Nephron progenitor cell (in vitro differentiated cells): Measurements from ENCODE around the gene SNU13.
A peak's percentile ranks its signal among the peaks of the same experiment; 100 is the strongest.

Experiments
- DNase-seq: peaks from one replicate; pipeline ENCODE4 v3.0.0; 2021
- H3K27ac Mint-ChIP-seq: 2 replicates; pipeline ENCODE4 v1.8.0; 2021; ENCODE audit warnings: mild to moderate bottlenecking, moderate library complexity, mixed read lengths
- H3K27me3 Mint-ChIP-seq: 2 replicates; pipeline ENCODE4 v1.8.0; 2021; ENCODE audit warnings: mild to moderate bottlenecking, low read depth, mixed read lengths; ENCODE audit not compliant: poor library complexity
- H3K36me3 Mint-ChIP-seq: 2 replicates; pipeline ENCODE4 v1.8.0; 2021; ENCODE audit warnings: low read depth, mixed read lengths
- H3K4me1 Mint-ChIP-seq: 2 replicates; pipeline ENCODE4 v1.8.0; 2021; ENCODE audit warnings: mixed read lengths
- H3K4me3 Mint-ChIP-seq: 2 replicates; pipeline ENCODE4 v1.8.0; 2021; ENCODE audit warnings: mild to moderate bottlenecking, moderate library complexity, mixed read lengths
- H3K9me3 Mint-ChIP-seq: 2 replicates; pipeline ENCODE4 v1.8.0; 2021; ENCODE audit warnings: mild to moderate bottlenecking, moderate library complexity, mixed read lengths
- TF ChIP-seq, protein P1 (sequence below): fragments of 200-600 bp; sonication (generic); IDR thresholded peaks from 2 replicates; pipeline ENCODE4 v1.5.0; 2021; ENCODE audit warnings: antibody characterized with exemption

The SNU13 gene

DNA sequence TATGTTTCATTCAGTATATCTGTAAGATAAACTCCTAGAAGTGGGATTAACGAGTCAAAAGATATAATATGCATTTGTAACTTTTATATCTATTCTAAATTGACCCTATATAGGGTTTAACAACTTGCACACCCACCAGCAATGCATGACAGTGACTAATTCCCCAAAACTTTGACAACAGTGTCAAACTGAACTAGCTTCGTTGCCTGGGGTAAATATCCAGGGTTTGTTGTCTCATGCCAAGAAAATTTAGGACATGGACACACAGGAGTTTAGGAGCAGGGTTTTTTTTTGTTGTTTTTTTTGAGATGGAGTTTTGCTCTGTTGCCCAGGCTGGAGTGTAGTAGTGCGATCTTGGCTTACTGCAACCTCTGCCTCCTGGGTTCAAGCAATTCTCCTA lies 5.1 kb downstream of the SNU13 start:
- H3K36me3 Mint-ChIP-seq = peaks cover 30% of the 10 kb centered on the region
- no peak for DNase-seq
- TF ChIP-seq, protein P1, sequence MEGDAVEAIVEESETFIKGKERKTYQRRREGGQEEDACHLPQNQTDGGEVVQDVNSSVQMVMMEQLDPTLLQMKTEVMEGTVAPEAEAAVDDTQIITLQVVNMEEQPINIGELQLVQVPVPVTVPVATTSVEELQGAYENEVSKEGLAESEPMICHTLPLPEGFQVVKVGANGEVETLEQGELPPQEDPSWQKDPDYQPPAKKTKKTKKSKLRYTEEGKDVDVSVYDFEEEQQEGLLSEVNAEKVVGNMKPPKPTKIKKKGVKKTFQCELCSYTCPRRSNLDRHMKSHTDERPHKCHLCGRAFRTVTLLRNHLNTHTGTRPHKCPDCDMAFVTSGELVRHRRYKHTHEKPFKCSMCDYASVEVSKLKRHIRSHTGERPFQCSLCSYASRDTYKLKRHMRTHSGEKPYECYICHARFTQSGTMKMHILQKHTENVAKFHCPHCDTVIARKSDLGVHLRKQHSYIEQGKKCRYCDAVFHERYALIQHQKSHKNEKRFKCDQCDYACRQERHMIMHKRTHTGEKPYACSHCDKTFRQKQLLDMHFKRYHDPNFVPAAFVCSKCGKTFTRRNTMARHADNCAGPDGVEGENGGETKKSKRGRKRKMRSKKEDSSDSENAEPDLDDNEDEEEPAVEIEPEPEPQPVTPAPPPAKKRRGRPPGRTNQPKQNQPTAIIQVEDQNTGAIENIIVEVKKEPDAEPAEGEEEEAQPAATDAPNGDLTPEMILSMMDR = no peak
- H3K4me1 Mint-ChIP-seq = peaks cover 22% of the 10 kb centered on the region
- H3K4me3 Mint-ChIP-seq = peak overlapping the region; percentile 100
- H3K27me3 Mint-ChIP-seq = peaks cover 4% of the 10 kb centered on the region
- H3K27ac Mint-ChIP-seq = no peak overlapping the region
- no peaks in the 10 kb centered on the region for H3K9me3 Mint-ChIP-seq

GRCh38 chr22:41683052-41683451 lies 5.6 kb downstream of the SNU13 start:
- TF ChIP-seq, protein P1 = no peak
- Mint-ChIP-seq H3K36me3 (peaks cover 35% of the 10 kb centered on the region), H3K27ac (peak overlapping the region; percentile 100)

DNA sequence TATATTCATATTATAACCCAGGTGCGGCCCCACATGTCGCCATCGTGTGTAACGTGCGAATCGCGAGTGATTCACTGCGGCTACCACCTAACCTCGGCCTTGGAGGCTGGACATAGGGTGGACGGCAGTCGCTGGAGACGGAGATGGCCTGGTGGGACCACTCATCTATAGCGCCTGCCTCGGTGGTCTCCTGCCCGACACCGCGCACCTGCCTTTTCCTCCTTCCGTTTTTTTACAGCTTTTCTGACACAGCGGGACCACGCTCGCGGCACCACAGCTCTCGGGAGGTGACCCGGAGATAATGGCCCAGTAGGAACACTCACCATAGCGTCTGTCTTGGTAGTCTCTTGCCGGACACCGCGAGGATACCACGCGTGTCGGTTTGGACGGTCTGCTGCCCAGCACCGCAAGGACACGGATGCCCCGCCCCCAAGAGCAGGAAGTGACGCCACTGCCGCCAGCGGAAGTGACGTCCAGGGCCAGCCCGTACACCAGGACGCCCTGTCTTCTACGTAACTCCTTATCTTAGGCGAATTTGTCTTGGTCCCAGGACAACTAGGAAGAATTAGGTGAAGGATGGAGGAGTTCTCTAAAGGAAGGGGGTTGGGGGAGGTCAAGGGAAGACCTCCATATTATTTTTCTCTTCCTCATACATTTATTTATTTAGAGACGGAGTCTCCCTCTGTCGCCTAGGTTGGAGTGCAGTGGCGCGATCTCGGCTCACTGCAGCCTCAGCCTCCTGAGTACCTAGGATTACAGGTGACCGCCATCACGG lies 6.4 kb downstream of the SNU13 start:
- Mint-ChIP-seq H3K27me3 (peaks cover 4% of the 10 kb centered on the region), H3K27ac (peak overlapping the region; percentile 100), H3K4me3 (peak overlapping the region; percentile 100), H3K4me1 (peaks cover 11% of the 10 kb centered on the region), H3K36me3 (peaks cover 41% of the 10 kb centered on the region), H3K9me3 (no peaks in the 10 kb centered on the region)
- TF ChIP-seq, protein P1 = no peak
- DNase-seq = peak; percentile 92

More at GRCh38 chr22:41683052-41683451, 5.6 kb downstream of the SNU13 start:
- no peak for DNase-seq
- peaks cover 4% of the 10 kb centered on the region for H3K27me3 Mint-ChIP-seq
- H3K4me3 Mint-ChIP-seq = peak overlapping the region; percentile 100
- no peaks in the 10 kb centered on the region for H3K9me3 Mint-ChIP-seq
- H3K4me1 Mint-ChIP-seq = peaks cover 20% of the 10 kb centered on the region

GRCh38 chr22:41681616-41682015 lies 7.1 kb downstream of the SNU13 start:
- Mint-ChIP-seq H3K27ac (peak overlapping the region; percentile 68), H3K4me3 (peak overlapping the region; percentile 100), H3K4me1 (peaks cover 9% of the 10 kb centered on the region), H3K27me3 (peaks cover 6% of the 10 kb centered on the region), H3K36me3 (peaks cover 44% of the 10 kb centered on the region), H3K9me3 (no peaks in the 10 kb centered on the region)
- TF ChIP-seq, protein P1 = no peak
- no peak for DNase-seq

DNA sequence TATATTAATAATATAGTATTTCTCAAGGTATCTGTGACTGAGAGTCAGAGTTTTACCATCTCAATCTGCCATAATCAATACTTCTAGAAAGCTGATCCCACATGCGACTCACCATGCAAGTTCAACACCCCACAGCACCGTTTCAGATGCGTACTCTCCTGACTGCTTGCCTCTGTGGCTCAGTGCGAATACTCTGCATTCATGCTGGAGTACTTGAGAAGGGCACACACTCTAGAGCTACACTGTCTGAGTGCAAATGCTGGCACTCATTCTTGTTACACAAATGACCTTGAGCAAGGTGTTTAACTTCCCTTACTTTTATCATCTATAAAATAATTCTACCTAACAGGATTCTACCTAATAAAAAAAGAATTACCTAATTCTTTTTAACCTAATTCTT lies 12.5 kb downstream of the SNU13 start:
- Mint-ChIP-seq H3K36me3 (peaks cover 62% of the 10 kb centered on the region), H3K27me3 (peaks cover 3% of the 10 kb centered on the region), H3K4me1 (no peaks in the 10 kb centered on the region)

More for the DNA sequence above, 12.5 kb downstream of the SNU13 start:
- TF ChIP-seq, protein P1 = no peak
- Mint-ChIP-seq H3K4me3 (no peak overlapping the region), H3K9me3 (no peaks in the 10 kb centered on the region), H3K27ac (no peak overlapping the region)
- no peak for DNase-seq
